Measurements from ENCODE around the gene TMEM183A.
"Not testable (repeated sequence)": the region's sequence is repeated elsewhere in the genome, so short reads cannot be mapped to it uniquely, and the experiment has no call there.

The TMEM183A gene

GRCh38 chr1:203005395-203006142 is 1.6 kb upstream of the TMEM183A start:
- Mint-ChIP-seq H3K4me1 (peaks cover 29% of the 10 kb centered on the region), H3K27ac (peak overlapping the region; percentile 92), H3K4me3 (peak overlapping the region; percentile 82), H3K36me3 (peaks cover 43% of the 10 kb centered on the region)
- DNase-seq (ENCODE audit: low spot score in 2 of 2); H3K9me3 Mint-ChIP-seq; ATAC-seq: not testable (repeated sequence)

DNA sequence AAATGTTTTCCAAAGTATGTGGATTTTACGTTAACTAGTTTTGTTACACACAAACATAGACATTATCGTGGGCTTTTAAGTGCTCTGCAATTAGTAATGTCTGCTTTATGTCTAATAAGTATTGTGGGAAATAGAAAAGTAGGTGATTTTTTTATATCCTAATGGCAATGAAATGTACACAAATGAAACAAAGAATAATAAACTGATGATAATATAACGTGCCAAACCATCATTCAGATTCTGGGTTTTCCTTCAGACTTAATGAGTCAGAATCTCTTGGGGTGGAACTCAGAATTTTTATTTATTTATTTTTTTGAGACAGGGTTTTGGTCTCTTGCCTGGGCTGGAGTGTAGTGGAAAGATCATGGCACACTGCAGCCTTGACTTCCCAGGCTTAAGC is 2.0 kb downstream of the TMEM183A start:
- Mint-ChIP-seq H3K4me1 (peaks cover 42% of the 10 kb centered on the region), H3K9me3 (no peaks in the 10 kb centered on the region), H3K4me3 (peak overlapping the region; percentile 82), H3K27ac (no peak overlapping the region), H3K36me3 (peaks cover 80% of the 10 kb centered on the region)
- DNase-seq (ENCODE audit: low spot score in 2 of 2): no peak
- ATAC-seq: no peak

GRCh38 chr1:203011582-203011981 is 4.4 kb downstream of the TMEM183A start:
- DNase-seq (ENCODE audit: low spot score in 2 of 2): no peak
- no peak overlapping the region for H3K27ac Mint-ChIP-seq
- H3K4me3 Mint-ChIP-seq: no peak overlapping the region
- no peak for ATAC-seq
- H3K4me1 Mint-ChIP-seq: peaks cover 36% of the 10 kb centered on the region
- no peaks in the 10 kb centered on the region for H3K9me3 Mint-ChIP-seq
- H3K36me3 Mint-ChIP-seq: peaks cover 99% of the 10 kb centered on the region

GRCh38 chr1:203017061-203017460 is 9.9 kb downstream of the TMEM183A start:
- no peak for DNase-seq (ENCODE audit: low spot score in 2 of 2)
- no peaks in the 10 kb centered on the region for H3K9me3 Mint-ChIP-seq
- H3K4me1 Mint-ChIP-seq: peaks cover 13% of the 10 kb centered on the region
- H3K4me3 Mint-ChIP-seq: no peak overlapping the region
- peaks cover 100% of the 10 kb centered on the region for H3K36me3 Mint-ChIP-seq
- no peak overlapping the region for H3K27ac Mint-ChIP-seq
- ATAC-seq: no peak

GRCh38 chr1:203017692-203018091 is 10.5 kb downstream of the TMEM183A start:
- Mint-ChIP-seq H3K9me3 (no peaks in the 10 kb centered on the region), H3K4me3 (no peak overlapping the region), H3K36me3 (peaks cover 100% of the 10 kb centered on the region), H3K4me1 (peaks cover 12% of the 10 kb centered on the region), H3K27ac (no peak overlapping the region)
- no peak for ATAC-seq
- DNase-seq (ENCODE audit: low spot score in 2 of 2): no peak

DNA sequence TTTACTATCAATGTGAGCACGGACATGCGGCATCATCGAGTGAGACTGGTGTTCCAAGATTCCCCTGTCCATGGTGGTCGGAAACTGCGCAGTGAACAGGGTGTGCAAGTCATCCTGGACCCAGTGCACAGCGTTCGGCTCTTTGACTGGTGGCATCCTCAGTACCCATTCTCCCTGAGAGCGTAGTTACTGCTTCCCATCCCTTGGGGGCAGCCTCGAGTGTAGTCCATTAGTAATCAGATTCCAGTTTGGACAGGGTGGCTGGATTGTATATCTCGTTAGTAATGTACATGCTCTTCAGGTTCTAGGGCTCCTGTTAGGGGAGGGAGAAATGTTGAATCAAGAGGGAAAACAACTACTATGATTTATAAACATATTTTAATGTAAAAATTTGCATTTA is 15.7 kb downstream of the TMEM183A start:
- Mint-ChIP-seq H3K4me1 (peaks cover 17% of the 10 kb centered on the region), H3K36me3 (peaks cover 81% of the 10 kb centered on the region)
- DNase-seq (ENCODE audit: low spot score in 2 of 2); H3K9me3 Mint-ChIP-seq; ATAC-seq; H3K27ac Mint-ChIP-seq; H3K4me3 Mint-ChIP-seq: not testable (repeated sequence)

GRCh38 chr1:203025686-203026030 is 18.5 kb downstream of the TMEM183A start:
- Mint-ChIP-seq H3K4me3 (peak overlapping the region; percentile 79), H3K4me1 (peaks cover 27% of the 10 kb centered on the region), H3K27ac (peak overlapping the region; percentile 76), H3K9me3 (peaks cover 5% of the 10 kb centered on the region), H3K36me3 (peaks cover 53% of the 10 kb centered on the region)
- no peak for DNase-seq (ENCODE audit: low spot score in 2 of 2)
- ATAC-seq: no peak

GRCh38 chr1:203026031-203026665 is 19.0 kb downstream of the TMEM183A start, which contains the start of gene PPFIA4:
PPFIA4 (plus strand) TSS chr1:203026491; CDS start chr1:203039009, 12,518 bp downstream.
- ATAC-seq (peak; percentile 95), DNase-seq (ENCODE audit: low spot score in 2 of 2) (peak; percentile 91 to 95)
- peaks cover 27% of the 10 kb centered on the region for H3K4me1 Mint-ChIP-seq
- peak within 1 kb of the TSS; percentile 76 for H3K27ac Mint-ChIP-seq
- H3K4me3 Mint-ChIP-seq: peak within 1 kb of the TSS; percentile 79
- peaks cover 5% of the 10 kb centered on the region for H3K9me3 Mint-ChIP-seq
- peaks cover 48% of the 10 kb centered on the region for H3K36me3 Mint-ChIP-seq

DNA sequence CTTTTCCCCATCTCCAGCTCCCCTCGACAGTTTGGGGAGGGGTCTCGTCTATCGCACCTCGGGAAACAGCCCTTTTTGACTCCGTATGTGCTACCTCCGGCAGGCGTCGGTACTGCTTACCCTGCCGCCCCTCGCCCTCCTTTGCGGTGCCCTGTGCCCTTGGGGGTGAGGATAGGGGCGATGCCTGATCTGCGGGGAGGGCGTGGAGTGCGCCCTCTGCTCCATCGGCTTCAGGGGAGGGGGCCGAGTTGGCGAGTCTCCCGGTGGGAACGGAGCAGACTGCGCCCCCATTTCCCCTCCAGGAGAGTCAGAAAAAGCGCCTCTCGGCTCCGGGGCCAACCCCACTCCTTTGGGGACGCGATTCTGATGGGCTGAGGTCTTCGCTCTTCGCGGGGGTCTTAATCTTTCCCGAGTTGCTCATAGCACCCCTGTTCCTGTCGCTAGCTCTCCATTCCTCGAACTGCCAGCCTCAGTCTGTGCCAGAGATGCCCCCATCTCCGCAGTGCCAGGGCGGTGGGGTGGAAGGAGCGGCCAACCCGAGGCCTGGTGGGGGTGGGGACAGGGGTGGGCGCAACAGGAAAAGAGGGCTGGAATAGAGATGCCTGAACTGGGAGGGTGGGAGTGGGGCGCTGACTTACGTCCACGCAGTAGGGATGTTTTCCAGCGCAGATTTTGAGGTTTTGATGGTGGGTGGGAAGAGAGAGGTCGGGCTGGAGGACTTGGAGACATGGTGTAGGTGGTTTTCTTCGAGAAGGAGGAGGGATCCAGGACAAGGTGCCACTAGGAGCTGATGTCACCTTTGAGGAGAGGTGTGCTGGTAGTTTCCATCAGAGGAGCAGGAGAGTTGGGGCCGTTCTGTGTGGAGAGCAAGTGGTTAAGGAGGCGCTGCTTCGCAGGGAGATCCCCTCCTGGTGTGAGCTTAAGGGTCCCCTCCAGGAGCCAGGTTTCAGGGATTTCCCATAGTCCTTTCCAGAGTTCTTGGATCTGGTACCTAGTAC is 19.8 kb downstream of the TMEM183A start:
- DNase-seq (ENCODE audit: low spot score in 2 of 2) (no peak), ATAC-seq (peak; percentile 46)
- H3K9me3 Mint-ChIP-seq: peaks cover 5% of the 10 kb centered on the region
- peak overlapping the region; percentile 76 for H3K27ac Mint-ChIP-seq
- H3K4me3 Mint-ChIP-seq: peak overlapping the region; percentile 79
- H3K36me3 Mint-ChIP-seq: peaks cover 40% of the 10 kb centered on the region
- peaks cover 27% of the 10 kb centered on the region for H3K4me1 Mint-ChIP-seq

GRCh38 chr1:203028067-203028783 is 21.1 kb downstream of the TMEM183A start:
- H3K4me3 Mint-ChIP-seq: peak overlapping the region; percentile 79
- H3K27ac Mint-ChIP-seq: peak overlapping the region; percentile 76
- H3K9me3 Mint-ChIP-seq: peaks cover 5% of the 10 kb centered on the region
- DNase-seq (ENCODE audit: low spot score in 2 of 2): no peak
- H3K36me3 Mint-ChIP-seq: peaks cover 28% of the 10 kb centered on the region
- H3K4me1 Mint-ChIP-seq: peaks cover 27% of the 10 kb centered on the region
- ATAC-seq: no peak

GRCh38 chr1:203028784-203029553 is 21.8 kb downstream of the TMEM183A start:
- Mint-ChIP-seq H3K9me3 (peaks cover 5% of the 10 kb centered on the region), H3K27ac (no peak overlapping the region), H3K36me3 (peaks cover 20% of the 10 kb centered on the region), H3K4me1 (peaks cover 27% of the 10 kb centered on the region), H3K4me3 (peak overlapping the region; percentile 79)
- ATAC-seq (no peak), DNase-seq (ENCODE audit: low spot score in 2 of 2) (no peak)

DNA sequence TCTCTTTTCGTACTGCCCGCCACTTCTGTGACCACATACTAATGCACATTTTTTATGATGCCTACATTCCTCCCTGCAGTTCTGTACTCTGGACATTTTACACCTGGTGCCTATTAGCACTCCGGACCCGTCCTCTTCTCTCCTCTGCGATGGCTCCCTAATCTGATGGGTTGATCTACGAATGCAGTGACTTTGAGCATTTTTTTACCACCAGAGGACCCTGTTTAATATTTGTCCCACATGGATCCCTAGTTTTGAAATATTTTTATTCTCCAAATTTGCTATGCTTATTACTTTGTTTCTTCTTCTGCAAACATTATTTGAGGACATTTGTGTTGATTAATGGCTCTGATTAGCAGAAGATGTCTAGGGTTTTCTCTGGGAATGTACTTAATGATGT is 24.3 kb downstream of the TMEM183A start:
- peaks cover 26% of the 10 kb centered on the region for H3K4me1 Mint-ChIP-seq
- ATAC-seq (no peak), DNase-seq (ENCODE audit: low spot score in 2 of 2) (no peak)
- H3K27ac Mint-ChIP-seq: no peak overlapping the region
- no peak overlapping the region for H3K4me3 Mint-ChIP-seq
- H3K9me3 Mint-ChIP-seq: no peaks in the 10 kb centered on the region
- peaks cover 5% of the 10 kb centered on the region for H3K36me3 Mint-ChIP-seq

DNA sequence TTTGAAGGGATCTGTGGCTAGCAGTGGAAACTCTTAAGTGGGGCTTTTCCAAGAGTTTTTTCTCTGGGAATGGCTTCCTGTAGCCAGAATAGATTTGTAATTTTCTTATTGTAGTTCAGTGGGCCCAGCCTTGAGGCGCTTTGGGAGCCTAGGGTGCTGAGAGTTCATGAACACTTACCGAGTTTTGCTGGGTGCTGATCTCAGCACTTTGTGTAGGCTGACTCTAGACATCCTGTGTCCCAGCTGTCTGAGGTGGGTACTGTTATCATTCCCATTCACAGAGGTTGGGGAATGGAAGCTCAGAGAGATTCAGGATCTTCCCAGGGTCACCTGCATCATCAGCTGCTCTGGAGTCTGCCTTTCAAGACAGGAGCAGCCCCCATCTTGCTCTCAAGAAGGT is 26.1 kb downstream of the TMEM183A start:
- DNase-seq (ENCODE audit: low spot score in 2 of 2) (no peak), ATAC-seq (no peak)
- Mint-ChIP-seq H3K4me3 (no peak overlapping the region), H3K9me3 (no peaks in the 10 kb centered on the region), H3K4me1 (peaks cover 19% of the 10 kb centered on the region), H3K27ac (no peak overlapping the region), H3K36me3 (peaks cover 2% of the 10 kb centered on the region)

- H3K27ac Mint-ChIP-seq: no peak overlapping the region
- DNase-seq (ENCODE audit: low spot score in 2 of 2): no peak
- no peak overlapping the region for H3K4me3 Mint-ChIP-seq
- peaks cover 20% of the 10 kb centered on the region for H3K4me1 Mint-ChIP-seq
- H3K9me3 Mint-ChIP-seq: no peaks in the 10 kb centered on the region
- H3K36me3 Mint-ChIP-seq: peaks cover 9% of the 10 kb centered on the region
- ATAC-seq: no peak
Measured at GRCh38 chr1:203033917-203034316, 26.7 kb downstream of the TMEM183A start.
